Measurements from ENCODE around the gene HGD. TPM values are rescaled to one million over a fixed set of nuclear protein-coding genes. Genes with fewer than 3 reads are reported as not detected.

HGD gene
- total and polyA plus RNA-seq, 10 of the 15 experiments (the other 5 are each of a cell fraction or from before 2014, with no cell fraction given) = 0.18 to 0.81 (median 0.40) TPM; not detected in 6

GRCh38 chr3:120596116-120596852 is 85.8 kb downstream of the HGD start, which contains the start of gene NDUFB4 (continued):
- TF ChIP-seq, protein P1, sequence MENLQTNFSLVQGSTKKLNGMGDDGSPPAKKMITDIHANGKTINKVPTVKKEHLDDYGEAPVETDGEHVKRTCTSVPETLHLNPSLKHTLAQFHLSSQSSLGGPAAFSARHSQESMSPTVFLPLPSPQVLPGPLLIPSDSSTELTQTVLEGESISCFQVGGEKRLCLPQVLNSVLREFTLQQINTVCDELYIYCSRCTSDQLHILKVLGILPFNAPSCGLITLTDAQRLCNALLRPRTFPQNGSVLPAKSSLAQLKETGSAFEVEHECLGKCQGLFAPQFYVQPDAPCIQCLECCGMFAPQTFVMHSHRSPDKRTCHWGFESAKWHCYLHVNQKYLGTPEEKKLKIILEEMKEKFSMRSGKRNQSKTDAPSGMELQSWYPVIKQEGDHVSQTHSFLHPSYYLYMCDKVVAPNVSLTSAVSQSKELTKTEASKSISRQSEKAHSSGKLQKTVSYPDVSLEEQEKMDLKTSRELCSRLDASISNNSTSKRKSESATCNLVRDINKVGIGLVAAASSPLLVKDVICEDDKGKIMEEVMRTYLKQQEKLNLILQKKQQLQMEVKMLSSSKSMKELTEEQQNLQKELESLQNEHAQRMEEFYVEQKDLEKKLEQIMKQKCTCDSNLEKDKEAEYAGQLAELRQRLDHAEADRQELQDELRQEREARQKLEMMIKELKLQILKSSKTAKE (IDR thresholded peaks at IDR 0.05; ENCODE audit: low read depth, poor library complexity, severe bottlenecking) = no peak
- TF ChIP-seq, protein P2, sequence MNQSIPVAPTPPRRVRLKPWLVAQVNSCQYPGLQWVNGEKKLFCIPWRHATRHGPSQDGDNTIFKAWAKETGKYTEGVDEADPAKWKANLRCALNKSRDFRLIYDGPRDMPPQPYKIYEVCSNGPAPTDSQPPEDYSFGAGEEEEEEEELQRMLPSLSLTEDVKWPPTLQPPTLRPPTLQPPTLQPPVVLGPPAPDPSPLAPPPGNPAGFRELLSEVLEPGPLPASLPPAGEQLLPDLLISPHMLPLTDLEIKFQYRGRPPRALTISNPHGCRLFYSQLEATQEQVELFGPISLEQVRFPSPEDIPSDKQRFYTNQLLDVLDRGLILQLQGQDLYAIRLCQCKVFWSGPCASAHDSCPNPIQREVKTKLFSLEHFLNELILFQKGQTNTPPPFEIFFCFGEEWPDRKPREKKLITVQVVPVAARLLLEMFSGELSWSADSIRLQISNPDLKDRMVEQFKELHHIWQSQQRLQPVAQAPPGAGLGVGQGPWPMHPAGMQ (IDR thresholded peaks at IDR 0.05; ENCODE audit: borderline replicate concordance) = no peak
- TF ChIP-seq RELB (IDR thresholded peaks at IDR 0.05; ENCODE audit: low read depth) = peak; percentile 59
- TF ChIP-seq SIN3A (IDR thresholded peaks at IDR 0.05; ENCODE audit: low read depth, low read length) = peak; percentile 55; the same call in 1 of the 2 replicates
- no peak for TF ChIP-seq BMI1 (IDR thresholded peaks at IDR 0.05; ENCODE audit: borderline replicate concordance)
- peak; percentile 43; the same call in 1 of the 2 replicates for TF ChIP-seq TCF12 (IDR thresholded peaks at IDR 0.05; ENCODE audit: low read depth, low read length)
- TF ChIP-seq HDGF (IDR thresholded peaks at IDR 0.05) = peak; percentile 97
- no peak for TF ChIP-seq TCF7 (IDR thresholded peaks at IDR 0.05; ENCODE audit: borderline replicate concordance)
- 0 out of 2 replicates have a peak, but pooled peaks have one; percentile 41 for TF ChIP-seq TBL1XR1 (IDR thresholded peaks at IDR 0.05; ENCODE audit: low read depth, low read length)
- 0 out of 2 replicates have a peak, but pooled peaks have one; percentile 27 for TF ChIP-seq EED (IDR thresholded peaks at IDR 0.05; ENCODE audit: low read depth)
- peak; percentile 90 for TF ChIP-seq POLR2A (IDR thresholded peaks at IDR 0.05; ENCODE audit: low read depth, low read length)
- peak; percentile 56 for TF ChIP-seq LARP7 (IDR thresholded peaks at IDR 0.05)
- TF ChIP-seq STAT3 (IDR thresholded peaks at IDR 0.05; ENCODE audit: low read depth, low read length) = no peak
- no peak for TF ChIP-seq ZNF207 (IDR thresholded peaks at IDR 0.05; ENCODE audit: borderline replicate concordance)
- 0 out of 2 replicates have a peak, but pooled peaks have one; percentile 48 for TF ChIP-seq ZNF217 (IDR thresholded peaks at IDR 0.05)
- 0 out of 2 replicates have a peak, but pooled peaks have one; percentile 54 for TF ChIP-seq RCOR1 (conservative IDR thresholded peaks at IDR 0.05; ENCODE audit: low read depth, low read length)
- 0 out of 2 replicates have a peak, but pooled peaks have one; percentile 31 for TF ChIP-seq DPF2 (IDR thresholded peaks at IDR 0.05)
- TF ChIP-seq E2F8 (IDR thresholded peaks at IDR 0.05; ENCODE audit: low read depth, partially characterized antibody) = no peak
- peak; percentile 84 for TF ChIP-seq POLR2AphosphoS5 (IDR thresholded peaks at IDR 0.05; ENCODE audit: low read length)
- no peak for TF ChIP-seq CBX3 (IDR thresholded peaks at IDR 0.05; ENCODE audit: borderline replicate concordance, low read depth)
- TF ChIP-seq STAT1 (conservative IDR thresholded peaks at IDR 0.05) = no peak

Data from GM12878 (cell line).